ENCODE data around the gene DNAJC11.

The DNAJC11 gene

GRCh38 chr1:6622396-6623152, 79.0 kb downstream of the DNAJC11 start:
- 0 out of 2 replicates have a peak overlapping the region, but pooled peaks have one; percentile 90 for H3K27ac ChIP-seq
- no peak for TF ChIP-seq ZFX (IDR thresholded peaks at IDR 0.05; ENCODE audit: borderline replicate concordance)
- TF ChIP-seq CTCF (IDR thresholded peaks at IDR 0.05): no peak

- no peak overlapping the region for H3K27ac ChIP-seq
- TF ChIP-seq ZFX (IDR thresholded peaks at IDR 0.05; ENCODE audit: borderline replicate concordance): no peak
- no peak for TF ChIP-seq CTCF (IDR thresholded peaks at IDR 0.05)
Measured at GRCh38 chr1:6621429-6622391, 79.9 kb downstream of the DNAJC11 start.

- no peak overlapping the region for H3K27ac ChIP-seq
- TF ChIP-seq ZFX (IDR thresholded peaks at IDR 0.05; ENCODE audit: borderline replicate concordance) (no peak), CTCF (IDR thresholded peaks at IDR 0.05) (no peak)
Measured at GRCh38 chr1:6619045-6619444, 82.6 kb downstream of the DNAJC11 start.

GRCh38 chr1:6614929-6615785, 86.5 kb downstream of the DNAJC11 start:
- TF ChIP-seq CTCF (IDR thresholded peaks at IDR 0.05) (no peak), ZFX (IDR thresholded peaks at IDR 0.05; ENCODE audit: borderline replicate concordance) (no peak)
- H3K27ac ChIP-seq: peak overlapping the region; percentile 86

GRCh38 chr1:6614019-6614928, 87.3 kb downstream of the DNAJC11 start:
- TF ChIP-seq CTCF (IDR thresholded peaks at IDR 0.05): no peak
- peak overlapping the region; percentile 86 for H3K27ac ChIP-seq

- peak within 1 kb of the TSS; percentile 86 for H3K27ac ChIP-seq
- TF ChIP-seq ZFX (IDR thresholded peaks at IDR 0.05; ENCODE audit: borderline replicate concordance) (no peak), CTCF (IDR thresholded peaks at IDR 0.05) (no peak)
Measured at GRCh38 chr1:6613361-6614018, 88.1 kb downstream of the DNAJC11 start, which contains the start of gene PHF13. Gene PHF13 (plus strand): TSS chr1:6613731. CDS start chr1:6614067, 336 bp downstream.
